GM12878 (cell line): ENCODE measurements around the gene ISL2. TPM values are rescaled to one million over a fixed set of nuclear protein-coding genes. Genes with fewer than 3 reads are reported as not detected.
A peak's percentile ranks its signal among the peaks of the same experiment; 100 is the strongest.

Experiments used
- ASH2L ChIP-seq: fragments of 300-600, 200-600 bp; sonication (generic); IDR thresholded peaks from 2 replicates; pipeline ENCODE4 v1.6.1; 2017; ENCODE audit warnings: low read depth, mild to moderate bottlenecking, borderline replicate concordance
- BACH1 ChIP-seq: fragments of 450-650 bp; IDR thresholded peaks from 2 replicates; pipeline ENCODE4 v1.6.1; 2017; ENCODE audit warnings: mild to moderate bottlenecking, borderline replicate concordance
- BHLHE40 ChIP-seq, 2 experiments: fragments of 450-650 bp in 1 of 2; IDR thresholded peaks; 2 replicates each; pipeline ENCODE4 v1.6.1; 2011 to 2017; ENCODE audit warnings: low read depth in 2 of 2, borderline replicate concordance in 1 of 2, improper control_type of control experiment in 1 of 2, low read length in 1 of 2, mild to moderate bottlenecking in 1 of 2
- BRCA1 ChIP-seq: IDR thresholded peaks from 2 replicates; pipeline ENCODE4 v1.6.1; 2011; ENCODE audit warnings: low read depth, low read length, improper control_type of control experiment
- CEBPB ChIP-seq, 2 experiments: fragments of 150-350 bp in 1 of 2; IDR thresholded peaks; 2 replicates each; pipeline ENCODE4 v1.6.1; 2012 to 2014; ENCODE audit warnings: low read depth in 2 of 2, low read length in 2 of 2, borderline replicate concordance in 1 of 2, inconsistent platforms in 1 of 2
- DPF2 ChIP-seq: fragments of 450-650 bp; IDR thresholded peaks from 2 replicates; pipeline ENCODE4 v1.6.1; 2017; ENCODE audit warnings: mild to moderate bottlenecking
- EGR1 ChIP-seq, 2 experiments: IDR thresholded peaks; 1 replicate in 1 of 2; 2 replicates in 1 of 2; pipeline ENCODE4 v1.6.1; 2011 to 2012; ENCODE audit warnings: low read depth in 2 of 2, low read length in 2 of 2, borderline replicate concordance in 1 of 2, mild to moderate bottlenecking in 1 of 2, moderate library complexity in 1 of 2
- EZH2 ChIP-seq: IDR thresholded peaks from 2 replicates; pipeline ENCODE4 v1.6.1; 2012; ENCODE audit warnings: low read depth, mild to moderate bottlenecking, control low read depth, inconsistent platforms, low read length, borderline replicate concordance; ENCODE audit not compliant: control insufficient read depth
- FOXK2 ChIP-seq: fragments of 450-650 bp; IDR thresholded peaks from 2 replicates; pipeline ENCODE4 v1.6.1; 2017; ENCODE audit warnings: mild to moderate bottlenecking, moderate library complexity
- GABPA ChIP-seq: IDR thresholded peaks from 2 replicates; pipeline ENCODE4 v1.6.1; 2014; ENCODE audit warnings: antibody characterized with exemption, low read depth, mild to moderate bottlenecking, inconsistent platforms
- IKZF1 ChIP-seq: fragments of 450-650 bp; conservative IDR thresholded peaks from 2 replicates; pipeline ENCODE4 v1.6.1; 2017; ENCODE audit warnings: antibody characterized with exemption, mild to moderate bottlenecking
- KLF5 ChIP-seq: fragments of 450-650 bp; IDR thresholded peaks from 2 replicates; pipeline ENCODE4 v1.6.1; 2014; ENCODE audit warnings: mild to moderate bottlenecking; ENCODE audit not compliant: partially characterized antibody
- MTA3 ChIP-seq: IDR thresholded peaks from 2 replicates; pipeline ENCODE4 v1.6.1; 2012; ENCODE audit warnings: low read length, inconsistent platforms, borderline replicate concordance
- NBN ChIP-seq: fragments of 450-650 bp; IDR thresholded peaks from 2 replicates; pipeline ENCODE4 v1.6.1; 2016
- RCOR1 ChIP-seq: conservative IDR thresholded peaks from 2 replicates; pipeline ENCODE4 v1.6.1; 2012; ENCODE audit warnings: low read depth, low read length, improper control_type of control experiment
- SMC3 ChIP-seq: IDR thresholded peaks from 2 replicates; pipeline ENCODE4 v1.6.1; 2011; ENCODE audit warnings: low read length, improper control_type of control experiment, borderline replicate concordance
- SREBF2 ChIP-seq: IDR thresholded peaks from 2 replicates; pipeline ENCODE4 v1.6.1; 2012; ENCODE audit warnings: mild to moderate bottlenecking, low read length
- STAT3 ChIP-seq: IDR thresholded peaks from 2 replicates; pipeline ENCODE4 v1.6.1; 2011; ENCODE audit warnings: low read depth, low read length, improper control_type of control experiment
- SUPT20H ChIP-seq: IDR thresholded peaks from 2 replicates; pipeline ENCODE4 v1.6.1; 2011; ENCODE audit warnings: low read depth, mild to moderate bottlenecking, low read length, moderate library complexity, borderline replicate concordance; ENCODE audit not compliant: control insufficient read depth
- TAF1 ChIP-seq: IDR thresholded peaks from 2 replicates; pipeline ENCODE4 v1.6.1; 2011; ENCODE audit warnings: mild to moderate bottlenecking, low read depth, low read length, borderline replicate concordance
- TBL1XR1 ChIP-seq: IDR thresholded peaks from 2 replicates; pipeline ENCODE4 v1.6.1; 2012; ENCODE audit warnings: low read depth, low read length, improper control_type of control experiment
- TCF3 ChIP-seq: IDR thresholded peaks from 2 replicates; pipeline ENCODE4 v1.6.1; 2012; ENCODE audit warnings: low read depth, mild to moderate bottlenecking, low read length, borderline replicate concordance; ENCODE audit not compliant: insufficient read depth
- ZNF384 ChIP-seq: IDR thresholded peaks from 2 replicates; pipeline ENCODE4 v1.6.1; 2012; ENCODE audit warnings: low read depth, mild to moderate bottlenecking, low read length, improper control_type of control experiment, borderline replicate concordance
- polyA plus RNA-seq, 11 experiments: library from polyadenylated mRNA; depleted of rRNA in 4 of 11; unstranded in 6 of 11; stranded (reverse) in 5 of 11; fragments of >200 nt; fragmentation: Nextera tagmentation in 4 of 11; fragmentation: Illumina TruSeq in 1 of 11; extraction: Ambion mirVana in 4 of 11; extraction: Trizol in 1 of 11; gene quantifications; 1 replicate in 1 of 11; 2 replicates in 10 of 11; pipeline versions ENCODE4 v1.2.1 to v1.2.3, GENCODE V29; 2011 to 2016; ENCODE audit warnings: inconsistent platforms in 2 of 11, missing spikeins in 2 of 11, low read depth in 1 of 11
- total RNA-seq, 4 experiments: library from RNA; depleted of rRNA in 3 of 4; stranded (reverse); fragments of >200 nt in 3 of 4; fragmentation: Illumina TruSeq in 1 of 4; extraction: Trizol in 1 of 4; gene quantifications; 2 replicates each; pipeline versions ENCODE4 v1.2.1 to v1.2.3, GENCODE V29; 2013 to 2021
- TF ChIP-seq, protein P1 (sequence below): IDR thresholded peaks from 2 replicates; pipeline ENCODE4 v1.6.1; 2011; ENCODE audit warnings: low read depth, mild to moderate bottlenecking, low read length, moderate library complexity, borderline replicate concordance; ENCODE audit errors: extremely low read depth
- TF ChIP-seq, protein P2 (sequence below): fragments of 450-650 bp; IDR thresholded peaks from 2 replicates; pipeline ENCODE4 v1.6.1; 2017; ENCODE audit warnings: low read depth, mild to moderate bottlenecking, moderate library complexity
- TF ChIP-seq, protein P3 (sequence below): fragments of 150-350 bp; IDR thresholded peaks from 2 replicates; pipeline ENCODE4 v1.6.1; 2014; ENCODE audit warnings: mild to moderate bottlenecking, low read depth, low read length

ISL2 gene
- total and polyA plus RNA-seq, 10 of the 15 experiments (the other 5 are each of a cell fraction or from before 2014, with no cell fraction given) = 0.05 to 0.26 (median 0.08) TPM; not detected in 7

DNA sequence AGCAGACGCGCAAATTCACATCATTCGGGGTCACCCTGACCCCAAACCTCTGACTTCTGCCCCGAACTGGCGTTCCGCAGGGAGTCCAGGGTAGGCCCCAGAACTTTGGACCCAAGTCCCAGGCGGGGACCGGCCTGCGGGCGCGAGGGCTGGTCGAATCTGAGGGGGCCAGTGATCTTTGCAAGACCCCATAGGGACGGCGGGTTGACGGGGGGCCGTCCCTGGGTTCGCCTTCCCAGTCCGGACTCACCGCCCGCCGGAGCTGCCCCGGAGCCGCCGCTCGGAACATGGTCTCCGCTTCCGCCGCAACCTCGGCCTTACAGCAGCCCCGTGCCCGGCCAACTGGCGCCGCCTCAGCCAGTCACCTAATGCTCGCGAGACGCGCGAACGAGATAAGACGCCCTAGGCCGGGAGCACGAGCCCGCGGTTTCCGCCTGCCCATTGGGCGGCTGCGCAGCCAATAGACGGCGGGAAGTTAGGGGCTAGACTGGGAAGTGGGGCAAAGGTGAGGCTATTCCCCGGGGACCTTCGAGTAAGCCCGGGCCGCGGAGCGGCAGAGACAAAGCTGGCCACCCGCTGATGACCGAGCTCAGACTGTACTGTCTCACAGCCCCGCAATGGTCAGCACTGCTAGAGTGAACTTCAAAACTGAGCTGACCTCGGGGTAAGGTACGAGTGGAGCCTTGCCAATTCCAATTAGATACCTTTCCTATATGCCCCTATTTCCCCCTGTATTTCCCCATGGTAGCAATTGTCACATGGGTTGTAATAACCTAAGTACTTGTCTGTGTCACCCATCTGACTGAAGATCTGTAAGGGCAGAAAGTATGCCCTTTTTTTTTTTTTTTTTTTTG is 25.2 kb upstream of the ISL2 start, which contains the start of gene ETFA (continued):
- TF ChIP-seq BHLHE40 (IDR thresholded peaks at IDR 0.05; ENCODE audit: borderline replicate concordance in 1 of 2, low read depth in 2 of 2, low read length in 1 of 2) (peak; percentile 94 to 97), SMC3 (no peak), GABPA (no peak), BRCA1 (peak; percentile 94), NBN (no peak; the same call in 1 of the 2 replicates), STAT3 (no peak; the same call in 1 of the 2 replicates), SUPT20H (no peak), CEBPB (IDR thresholded peaks at IDR 0.05; ENCODE audit: borderline replicate concordance in 1 of 2, low read depth in 2 of 2, low read length in 2 of 2) (no peak), BACH1 (0 out of 2 replicates have a peak, but pooled peaks have one; percentile 11), FOXK2 (no peak), KLF5 (peak; percentile 40), ZNF384 (peak; percentile 80; the same call in 1 of the 2 replicates), DPF2 (peak; percentile 69; the same call in 1 of the 2 replicates), TBL1XR1 (no peak; the same call in 1 of the 2 replicates), RCOR1 (peak; percentile 99), TCF3 (peak; percentile 65; the same call in 1 of the 2 replicates), EGR1 (IDR thresholded peaks at IDR 0.05; ENCODE audit: borderline replicate concordance in 1 of 2, low read depth in 2 of 2, low read length in 2 of 2) (no peak), MTA3 (no peak), ASH2L (peak; percentile 80; the same call in 1 of the 2 replicates), SREBF2 (no peak), IKZF1 (peak; percentile 60), TAF1 (peak; percentile 92), EZH2 (no peak)
- TF ChIP-seq, protein P1, sequence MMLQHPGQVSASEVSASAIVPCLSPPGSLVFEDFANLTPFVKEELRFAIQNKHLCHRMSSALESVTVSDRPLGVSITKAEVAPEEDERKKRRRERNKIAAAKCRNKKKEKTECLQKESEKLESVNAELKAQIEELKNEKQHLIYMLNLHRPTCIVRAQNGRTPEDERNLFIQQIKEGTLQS = no peak
- TF ChIP-seq, protein P2, sequence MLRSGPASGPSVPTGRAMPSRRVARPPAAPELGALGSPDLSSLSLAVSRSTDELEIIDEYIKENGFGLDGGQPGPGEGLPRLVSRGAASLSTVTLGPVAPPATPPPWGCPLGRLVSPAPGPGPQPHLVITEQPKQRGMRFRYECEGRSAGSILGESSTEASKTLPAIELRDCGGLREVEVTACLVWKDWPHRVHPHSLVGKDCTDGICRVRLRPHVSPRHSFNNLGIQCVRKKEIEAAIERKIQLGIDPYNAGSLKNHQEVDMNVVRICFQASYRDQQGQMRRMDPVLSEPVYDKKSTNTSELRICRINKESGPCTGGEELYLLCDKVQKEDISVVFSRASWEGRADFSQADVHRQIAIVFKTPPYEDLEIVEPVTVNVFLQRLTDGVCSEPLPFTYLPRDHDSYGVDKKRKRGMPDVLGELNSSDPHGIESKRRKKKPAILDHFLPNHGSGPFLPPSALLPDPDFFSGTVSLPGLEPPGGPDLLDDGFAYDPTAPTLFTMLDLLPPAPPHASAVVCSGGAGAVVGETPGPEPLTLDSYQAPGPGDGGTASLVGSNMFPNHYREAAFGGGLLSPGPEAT = peak; percentile 17
- TF ChIP-seq, protein P3, sequence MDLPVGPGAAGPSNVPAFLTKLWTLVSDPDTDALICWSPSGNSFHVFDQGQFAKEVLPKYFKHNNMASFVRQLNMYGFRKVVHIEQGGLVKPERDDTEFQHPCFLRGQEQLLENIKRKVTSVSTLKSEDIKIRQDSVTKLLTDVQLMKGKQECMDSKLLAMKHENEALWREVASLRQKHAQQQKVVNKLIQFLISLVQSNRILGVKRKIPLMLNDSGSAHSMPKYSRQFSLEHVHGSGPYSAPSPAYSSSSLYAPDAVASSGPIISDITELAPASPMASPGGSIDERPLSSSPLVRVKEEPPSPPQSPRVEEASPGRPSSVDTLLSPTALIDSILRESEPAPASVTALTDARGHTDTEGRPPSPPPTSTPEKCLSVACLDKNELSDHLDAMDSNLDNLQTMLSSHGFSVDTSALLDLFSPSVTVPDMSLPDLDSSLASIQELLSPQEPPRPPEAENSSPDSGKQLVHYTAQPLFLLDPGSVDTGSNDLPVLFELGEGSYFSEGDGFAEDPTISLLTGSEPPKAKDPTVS = 0 out of 2 replicates have a peak, but pooled peaks have one; percentile 22
